DOHH2 (cell line): Measurements from ENCODE around the gene MGMT.

ENCODE experiments used
- CTCF ChIP-seq: fragments of 200-600 bp; sonication (generic); IDR thresholded peaks from one replicate; pipeline ENCODE4 v1.5.1; 2014; ENCODE audit warnings: antibody characterized with exemption, mild to moderate bottlenecking, low read depth, low read length; ENCODE audit not compliant: poor library complexity, severe bottlenecking
- EZH2phosphoT487 ChIP-seq: fragments of 200-600 bp; sonication (generic); IDR thresholded peaks from 2 replicates; pipeline ENCODE4 v1.6.1; 2017; ENCODE audit warnings: borderline replicate concordance, mild to moderate bottlenecking, antibody characterized with exemption, low read length, moderate library complexity, mixed read lengths

DNA sequence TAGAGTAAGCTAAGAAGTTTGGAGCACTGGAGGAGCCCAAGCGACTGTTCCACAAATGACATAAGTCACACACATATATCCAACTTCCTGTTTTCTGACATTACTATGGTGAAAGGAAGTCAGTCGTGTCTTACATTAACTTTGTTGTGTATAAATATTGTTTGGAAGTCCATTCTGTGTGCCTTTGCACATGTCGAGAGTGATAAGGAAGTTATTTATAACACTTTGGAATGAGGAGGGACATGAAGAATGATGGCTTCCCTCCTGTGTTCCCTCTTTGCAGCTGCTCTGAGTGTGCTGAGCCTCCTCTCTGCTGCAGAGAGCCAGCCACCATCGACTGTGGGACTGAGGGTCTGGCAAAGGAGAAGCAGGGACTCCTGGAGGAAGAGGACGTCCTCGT lies 40.4 kb upstream of the MGMT start:
- TF ChIP-seq CTCF (no peak), EZH2phosphoT487 (no peak)
